T-helper 22 cell (primary cell): ENCODE data around the gene NGB.
"Not testable (repeated sequence)": the region's sequence is repeated elsewhere in the genome, so short reads cannot be mapped to it uniquely, and the experiment has no call there.

ENCODE experiments used
- DNase-seq: peaks from one replicate; pipeline ENCODE4 v3.0.0-alpha.2; 2020; ENCODE audit warnings: low read depth

Gene NGB

DNA sequence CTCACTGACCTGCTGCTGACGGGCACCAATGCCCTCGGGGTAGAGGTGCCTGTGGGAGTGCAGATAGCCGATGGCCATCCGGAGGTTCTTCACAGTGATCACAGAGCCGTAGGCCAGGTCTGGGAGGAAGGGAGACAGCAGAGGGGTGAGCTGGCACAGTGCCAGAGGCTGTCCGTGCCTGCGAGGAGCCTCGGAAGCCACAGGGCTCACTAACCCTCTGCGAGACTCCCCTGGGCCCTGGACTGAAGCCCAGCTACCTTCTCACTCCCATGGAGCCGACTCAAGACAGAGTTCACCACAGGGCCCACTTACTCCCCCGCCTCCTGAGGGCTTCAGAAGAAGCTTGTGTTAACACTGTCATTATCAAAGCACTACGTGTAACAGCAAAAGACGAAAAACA, 25.1 kb upstream of the NGB start:
- DNase-seq, result no peak

DNA sequence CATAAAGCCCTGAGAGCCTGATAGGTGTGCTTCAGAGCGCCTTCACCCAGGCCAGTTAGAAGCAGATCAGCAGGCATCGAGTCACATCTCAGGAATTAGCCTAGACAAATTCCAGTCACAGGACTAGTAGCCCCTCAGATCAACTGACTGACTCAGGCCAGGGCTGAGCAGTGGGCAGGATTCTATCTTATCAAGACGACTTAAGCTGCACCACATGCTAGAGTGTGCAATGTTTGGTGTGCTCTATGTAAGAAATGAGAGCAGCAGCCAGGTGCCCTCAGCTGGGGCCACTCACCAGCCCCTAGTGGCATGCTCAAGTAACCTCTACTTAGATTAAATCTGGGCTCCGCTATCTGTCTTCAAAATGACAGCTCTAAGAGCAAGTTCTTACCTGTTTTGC, 19.7 kb upstream of the NGB start:
- no peak for DNase-seq

DNA sequence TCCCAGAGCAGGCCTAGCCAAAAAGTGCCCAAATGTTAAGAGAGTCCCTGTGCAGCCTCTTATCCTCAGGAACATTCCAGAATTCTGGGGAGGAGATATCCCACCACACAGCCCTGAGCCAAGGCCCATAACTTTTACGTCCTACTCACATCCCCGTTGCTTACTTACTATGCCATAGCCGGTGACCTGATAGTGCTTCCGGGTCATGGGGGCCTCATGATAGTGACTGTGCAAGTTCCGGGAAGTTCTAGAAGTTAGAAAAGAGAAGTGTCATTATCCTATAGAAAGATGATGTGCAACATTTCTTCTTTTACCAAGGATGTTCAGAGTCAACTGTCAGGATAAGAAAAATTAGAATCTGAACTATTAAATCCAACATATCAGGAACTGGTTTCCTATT, 15.6 kb upstream of the NGB start:
- no peak for DNase-seq

DNA sequence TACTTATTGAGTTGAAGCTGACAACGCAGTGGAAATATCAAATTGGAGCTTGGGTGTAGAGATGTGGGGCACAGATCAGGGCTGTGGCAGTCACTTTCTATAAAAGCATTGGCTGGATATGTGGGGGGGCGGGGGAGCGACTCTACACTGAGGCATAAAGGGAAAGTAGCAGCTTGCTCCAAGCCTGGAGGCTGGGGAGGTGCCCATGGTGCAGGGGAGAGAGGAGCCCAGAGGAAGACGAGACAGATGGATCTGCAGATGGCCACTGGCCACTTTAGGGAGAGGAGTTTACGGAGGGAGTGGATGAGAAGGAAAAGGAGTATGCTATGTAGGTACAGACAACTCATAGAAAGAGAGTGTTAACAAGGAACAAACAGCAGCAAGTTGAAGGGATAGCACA, 13.5 kb upstream of the NGB start:
- DNase-seq, result no peak

DNA sequence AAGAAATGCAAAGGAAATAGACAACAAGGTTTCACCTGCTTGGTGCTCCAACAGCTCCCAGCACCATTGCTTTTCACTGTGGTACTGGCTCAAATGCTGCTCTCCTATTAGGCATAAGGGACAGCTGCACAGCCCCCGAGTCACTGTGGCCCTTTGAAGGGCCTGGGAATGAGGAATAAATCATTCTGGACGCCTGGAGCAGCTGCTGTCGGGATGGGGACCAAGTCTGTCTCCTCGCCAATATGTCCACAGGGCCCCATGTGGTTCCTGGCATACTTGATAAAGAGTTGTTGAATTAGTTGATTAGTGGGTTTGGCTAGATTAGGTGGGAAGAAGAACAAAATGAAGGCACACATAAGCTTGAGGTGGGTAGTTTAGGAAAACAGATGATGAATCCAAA, 13.1 kb upstream of the NGB start:
- DNase-seq, result no peak

DNA sequence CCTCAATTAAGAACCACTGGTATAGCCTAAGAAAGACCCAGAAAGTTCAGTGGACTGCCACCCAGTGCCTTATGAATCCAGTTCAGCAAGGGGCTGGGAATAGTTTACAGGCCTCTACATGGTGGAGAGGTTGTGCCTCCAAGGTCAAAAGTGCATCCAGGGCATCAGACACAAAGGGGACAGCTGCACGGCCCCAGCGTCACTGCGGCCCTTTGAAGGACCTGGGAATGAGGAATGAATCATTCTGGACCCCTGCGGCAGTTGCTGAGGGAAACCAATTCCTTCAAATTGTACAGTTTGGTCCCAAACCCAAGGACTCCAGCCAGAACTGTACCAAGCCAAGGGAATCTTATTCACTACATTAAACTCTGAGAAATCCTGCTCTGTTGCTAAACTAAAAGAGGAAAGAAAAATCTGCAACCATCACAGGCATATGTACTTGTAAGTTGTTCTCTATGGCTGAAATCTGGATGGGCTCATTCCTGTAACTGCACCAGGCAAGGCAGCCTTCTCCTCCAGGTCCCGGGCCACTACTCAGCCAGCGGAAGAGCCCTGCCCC, 10.9 kb upstream of the NGB start:
- no peak for DNase-seq

GRCh38 chr14:77280921-77281320, 9.9 kb upstream of the NGB start:
- not testable (repeated sequence) for DNase-seq

DNA sequence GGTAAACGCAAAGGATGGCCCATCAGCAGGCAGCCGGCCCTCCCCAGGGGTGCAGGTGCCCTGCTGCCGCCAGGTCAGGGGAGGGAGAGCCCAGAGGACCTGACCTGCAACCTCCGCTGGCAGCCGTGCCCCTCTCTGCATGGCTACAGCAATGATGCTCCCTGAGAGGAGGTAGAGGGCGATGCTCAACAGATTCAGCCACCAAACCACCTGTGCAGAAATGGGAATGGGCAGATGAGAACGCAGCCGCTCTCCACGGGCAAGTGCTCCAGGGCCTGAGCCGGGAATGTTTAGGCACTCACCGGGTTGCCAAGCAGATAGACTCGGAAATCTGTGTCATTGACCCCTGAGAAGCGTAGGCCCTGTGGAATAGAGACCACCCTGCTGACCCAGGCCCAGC, 8.7 kb upstream of the NGB start:
- no peak for DNase-seq

GRCh38 chr14:77278461-77279230, 7.6 kb upstream of the NGB start:
- no peak for DNase-seq

GRCh38 chr14:77276959-77277358, 6.0 kb upstream of the NGB start:
- no peak for DNase-seq

GRCh38 chr14:77276295-77276935, 5.4 kb upstream of the NGB start:
- no peak for DNase-seq

GRCh38 chr14:77275601-77276017, 4.6 kb upstream of the NGB start:
- no peak for DNase-seq

DNA sequence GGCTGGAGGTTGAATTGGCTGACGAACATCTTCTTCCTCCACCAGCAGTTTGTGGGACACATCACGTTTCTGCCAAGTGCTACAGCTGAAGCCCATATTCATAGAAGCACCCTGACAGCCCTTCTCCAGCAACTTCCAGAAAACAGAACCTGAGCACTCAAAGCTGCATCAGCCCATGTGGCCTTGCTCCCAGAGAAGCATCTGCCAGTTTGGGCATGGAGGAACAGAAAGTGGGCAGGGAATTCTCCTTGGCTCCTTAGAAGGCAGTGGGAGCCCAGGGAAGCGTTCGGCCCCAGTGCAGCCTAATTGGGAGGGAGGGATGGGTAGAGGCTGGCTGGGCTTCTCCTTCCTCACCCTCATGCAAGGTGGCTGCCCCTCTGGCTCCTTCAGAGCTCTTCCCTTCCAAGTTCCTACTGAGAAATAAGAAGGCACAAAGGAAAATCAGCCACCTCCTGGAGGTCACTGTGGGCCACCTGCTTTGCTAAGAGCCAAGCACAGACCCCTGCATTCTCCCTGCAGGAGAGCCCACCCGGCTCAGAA, 4.1 kb upstream of the NGB start:
- DNase-seq, result no peak

DNA sequence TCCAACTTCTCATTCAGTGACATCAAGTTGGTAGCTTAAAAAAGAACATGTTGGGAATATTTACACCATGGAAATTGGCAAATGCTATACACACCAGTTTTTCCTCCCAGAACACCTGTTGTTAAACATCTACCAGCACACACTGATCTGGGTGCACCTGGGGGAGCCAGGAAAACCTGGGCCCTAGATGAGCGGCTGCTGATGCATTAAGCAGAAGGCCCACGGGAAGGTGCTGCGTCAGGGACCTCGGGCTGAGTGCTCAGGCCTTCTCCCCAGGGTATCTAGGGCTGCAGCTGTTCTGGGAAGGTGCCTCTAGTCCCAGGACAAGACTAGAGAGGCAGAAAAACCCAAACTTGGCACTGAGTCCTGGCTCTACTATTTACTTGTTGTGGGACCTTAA, 2.8 kb upstream of the NGB start:
- DNase-seq, result no peak

DNA sequence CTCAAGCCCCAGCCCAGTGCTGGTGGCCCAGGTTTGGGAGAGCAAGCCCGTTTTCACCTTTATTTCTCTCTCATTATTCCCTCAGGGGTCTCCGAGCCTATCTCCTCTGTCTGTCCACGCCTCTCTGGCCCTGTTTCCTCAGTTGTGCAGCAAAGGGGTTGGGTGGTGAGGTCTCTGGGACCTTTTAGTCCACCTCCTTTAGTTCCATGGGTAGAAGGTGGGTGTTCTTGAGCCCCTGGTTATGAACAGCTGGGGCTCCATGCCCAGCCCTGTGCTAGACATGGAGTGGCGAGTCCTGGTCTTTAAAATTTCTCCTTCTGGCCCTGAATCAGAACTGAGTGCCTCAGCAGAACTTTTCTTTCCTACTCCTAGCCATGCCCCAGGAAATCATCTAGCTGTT, 1.3 kb upstream of the NGB start:
- no peak for DNase-seq

DNA sequence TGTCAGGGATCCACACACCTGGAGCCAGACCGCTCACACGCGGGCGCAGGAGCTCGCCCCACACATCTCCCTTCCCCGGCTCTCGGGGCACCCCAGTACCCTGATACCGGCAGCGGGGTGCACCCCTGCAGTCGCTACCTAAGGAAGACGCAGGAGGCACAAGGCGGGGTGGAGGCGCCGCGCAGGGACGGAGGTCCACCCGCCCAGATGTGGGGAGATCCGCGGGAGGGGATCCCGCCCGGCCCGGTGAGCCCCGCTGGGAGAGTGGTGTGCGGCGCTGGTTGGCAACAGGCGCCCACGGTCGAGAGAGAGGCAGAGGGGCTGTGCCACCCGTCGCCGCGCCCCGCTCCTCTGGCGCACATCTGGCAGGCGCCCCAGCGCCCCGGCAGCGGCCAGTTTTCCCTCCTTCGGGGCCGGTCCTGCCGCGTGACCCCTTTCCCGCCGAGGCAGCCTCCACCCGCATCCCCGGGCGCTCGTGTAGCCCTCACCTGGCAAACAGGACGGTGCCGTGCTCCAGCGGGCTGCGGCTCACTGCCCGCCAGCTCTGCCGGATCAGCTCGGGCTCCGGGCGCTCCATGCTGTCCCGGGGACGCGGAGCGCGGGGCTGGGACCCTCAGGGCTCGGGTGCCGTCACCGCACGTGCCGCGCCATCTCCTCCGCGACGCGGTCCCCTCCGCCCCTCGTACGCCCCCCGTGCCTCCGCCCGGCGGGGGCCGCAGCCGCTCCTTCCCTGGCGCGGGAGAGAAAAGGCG, 469 bp downstream of the NGB start:
- DNase-seq, result no peak

DNA sequence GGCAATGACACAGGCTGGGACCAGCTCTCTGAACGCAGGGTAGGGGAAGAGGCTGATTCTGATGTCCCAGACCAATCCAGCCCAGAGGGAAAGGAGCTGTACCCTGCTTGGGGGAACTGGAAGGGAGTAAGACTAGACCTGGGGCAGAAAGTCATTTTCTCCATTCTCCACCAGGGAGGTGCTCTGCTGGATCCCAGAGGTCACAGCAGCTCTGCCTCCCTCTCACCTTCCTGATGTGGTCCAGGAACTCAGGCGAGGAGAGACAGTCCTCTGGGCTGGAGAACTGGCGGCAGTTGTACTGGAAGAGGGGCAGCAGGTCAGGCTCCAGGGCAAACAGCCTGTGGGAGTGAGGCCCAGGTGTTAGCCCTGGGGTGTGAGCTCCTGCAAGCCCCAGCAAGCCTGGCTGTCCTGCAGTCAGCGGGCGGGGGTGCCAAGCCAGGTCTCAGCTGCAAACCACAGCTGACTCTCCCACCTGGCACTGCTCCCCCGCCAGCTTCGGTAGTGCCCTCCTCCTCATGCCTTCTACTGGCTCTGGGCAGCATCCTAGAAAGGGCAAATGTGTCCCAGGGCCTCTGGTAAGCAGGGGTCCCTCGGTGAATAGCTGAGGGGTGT, 1.9 kb downstream of the NGB start:
- DNase-seq, result no peak

DNA sequence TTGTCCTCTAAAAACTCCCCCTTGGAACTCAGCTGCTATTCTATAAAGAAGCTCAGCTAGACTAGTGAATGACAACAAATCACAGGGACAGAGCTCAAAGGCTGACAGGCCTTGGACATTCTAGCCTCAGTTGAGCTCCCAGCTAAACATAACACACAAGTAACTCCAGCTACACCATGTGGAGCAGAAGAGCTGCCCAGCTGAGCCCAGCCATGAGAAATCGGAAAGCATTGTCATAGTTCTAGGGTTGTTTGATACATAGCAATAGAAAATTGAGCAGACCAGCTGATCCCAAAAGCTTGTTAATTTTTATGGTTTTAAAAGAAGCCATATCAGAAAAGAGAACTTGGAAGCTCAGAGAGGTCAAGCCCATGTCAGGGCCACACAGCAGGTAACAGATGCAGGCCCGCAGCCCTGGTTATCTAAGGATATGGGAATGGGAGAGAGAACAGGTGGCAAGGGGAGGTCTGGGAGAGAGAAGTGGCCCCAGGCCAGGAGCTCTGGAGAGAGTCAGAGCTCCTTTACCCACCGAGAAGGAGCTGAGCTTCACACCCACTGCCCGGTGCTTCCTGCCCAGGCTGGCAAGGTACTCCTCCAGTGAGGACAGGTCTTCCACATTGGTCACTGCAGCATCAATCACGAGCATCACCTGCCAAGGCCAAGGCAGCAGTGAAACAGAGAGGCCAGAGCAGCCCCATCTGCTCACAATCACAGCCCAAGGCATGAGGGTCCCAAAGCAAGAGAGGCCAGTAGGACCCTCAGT, 2.9 kb downstream of the NGB start:
- no peak for DNase-seq

DNA sequence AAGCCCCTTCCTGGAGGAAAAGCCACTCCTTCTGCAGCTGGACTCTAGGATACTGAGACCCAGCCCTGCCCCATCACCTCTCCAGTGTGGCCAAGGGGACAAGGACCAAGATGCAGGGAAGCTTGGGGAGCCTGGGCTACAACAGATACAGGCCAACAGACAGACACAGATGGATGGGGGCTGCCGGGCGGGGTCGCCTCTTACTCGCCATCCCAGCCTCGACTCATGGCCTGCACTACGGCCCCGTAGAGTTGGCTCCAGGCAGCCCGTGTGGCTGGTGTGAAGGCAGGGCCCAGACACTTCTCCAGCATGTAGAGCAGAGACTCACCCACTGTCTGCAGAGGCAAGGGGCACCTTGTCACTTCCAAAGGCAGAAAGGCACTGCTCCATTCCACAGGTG, 4.7 kb downstream of the NGB start:
- DNase-seq, result no peak

DNA sequence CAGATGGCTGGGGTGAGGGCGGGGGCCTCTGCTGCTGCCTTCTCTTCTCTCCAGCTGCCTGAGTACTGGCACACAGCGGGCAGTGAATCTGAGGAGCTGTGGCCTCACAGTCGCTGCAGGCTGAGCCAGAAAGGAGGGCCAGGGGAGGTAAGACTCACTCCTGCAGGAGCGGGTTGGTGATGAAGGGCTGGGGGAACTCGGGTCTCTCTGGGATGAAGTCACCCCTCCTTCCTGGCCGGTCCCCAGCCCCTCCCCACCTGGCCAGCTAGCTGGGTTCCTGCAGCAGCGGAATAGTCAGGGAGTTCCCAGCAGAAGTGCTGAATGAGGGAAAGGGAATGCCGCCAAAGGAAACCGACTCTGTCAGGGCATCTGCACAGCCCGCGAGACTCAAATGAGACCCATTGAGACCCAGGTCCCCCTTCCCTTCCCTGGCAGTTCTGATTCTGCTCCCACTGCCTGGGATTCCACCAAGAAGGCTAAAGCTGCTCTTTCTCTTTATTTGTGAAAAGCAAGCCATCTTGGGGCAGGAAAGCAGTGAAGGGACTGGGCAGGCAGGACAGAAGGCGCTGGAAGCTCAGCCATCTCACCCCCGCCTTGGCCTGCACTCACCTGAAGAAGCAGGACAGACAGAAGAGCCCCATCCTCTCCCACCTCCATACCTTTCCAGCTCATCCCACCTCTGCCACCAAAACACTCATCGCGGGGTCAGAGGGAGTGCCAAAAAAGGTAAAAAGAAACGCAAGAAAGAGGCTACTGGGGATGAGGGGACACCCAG, 5.3 kb downstream of the NGB start:
- DNase-seq, result no peak

DNA sequence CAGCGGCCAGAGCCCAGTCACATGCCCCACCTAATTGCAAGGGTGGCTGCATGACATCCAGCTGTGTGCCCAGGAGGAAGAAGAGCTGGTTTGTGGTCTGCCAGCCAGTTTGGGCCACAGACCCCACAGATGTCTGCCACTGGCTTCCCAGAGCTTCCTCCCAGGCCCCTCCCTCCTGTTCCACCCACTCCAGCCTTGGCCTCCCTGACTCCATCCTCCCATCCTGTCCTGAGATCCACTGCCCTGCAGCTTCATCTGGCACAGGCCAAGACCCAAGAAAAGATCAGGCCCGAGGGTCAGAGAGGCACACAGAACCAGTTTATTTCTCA, 5.9 kb downstream of the NGB start:
- no peak for DNase-seq
